ENCODE data around the gene ABCA8.
"Not testable (repeated sequence)": the region's sequence is repeated elsewhere in the genome, so short reads cannot be mapped to it uniquely, and the experiment has no call there.

ABCA8 gene, protein sequence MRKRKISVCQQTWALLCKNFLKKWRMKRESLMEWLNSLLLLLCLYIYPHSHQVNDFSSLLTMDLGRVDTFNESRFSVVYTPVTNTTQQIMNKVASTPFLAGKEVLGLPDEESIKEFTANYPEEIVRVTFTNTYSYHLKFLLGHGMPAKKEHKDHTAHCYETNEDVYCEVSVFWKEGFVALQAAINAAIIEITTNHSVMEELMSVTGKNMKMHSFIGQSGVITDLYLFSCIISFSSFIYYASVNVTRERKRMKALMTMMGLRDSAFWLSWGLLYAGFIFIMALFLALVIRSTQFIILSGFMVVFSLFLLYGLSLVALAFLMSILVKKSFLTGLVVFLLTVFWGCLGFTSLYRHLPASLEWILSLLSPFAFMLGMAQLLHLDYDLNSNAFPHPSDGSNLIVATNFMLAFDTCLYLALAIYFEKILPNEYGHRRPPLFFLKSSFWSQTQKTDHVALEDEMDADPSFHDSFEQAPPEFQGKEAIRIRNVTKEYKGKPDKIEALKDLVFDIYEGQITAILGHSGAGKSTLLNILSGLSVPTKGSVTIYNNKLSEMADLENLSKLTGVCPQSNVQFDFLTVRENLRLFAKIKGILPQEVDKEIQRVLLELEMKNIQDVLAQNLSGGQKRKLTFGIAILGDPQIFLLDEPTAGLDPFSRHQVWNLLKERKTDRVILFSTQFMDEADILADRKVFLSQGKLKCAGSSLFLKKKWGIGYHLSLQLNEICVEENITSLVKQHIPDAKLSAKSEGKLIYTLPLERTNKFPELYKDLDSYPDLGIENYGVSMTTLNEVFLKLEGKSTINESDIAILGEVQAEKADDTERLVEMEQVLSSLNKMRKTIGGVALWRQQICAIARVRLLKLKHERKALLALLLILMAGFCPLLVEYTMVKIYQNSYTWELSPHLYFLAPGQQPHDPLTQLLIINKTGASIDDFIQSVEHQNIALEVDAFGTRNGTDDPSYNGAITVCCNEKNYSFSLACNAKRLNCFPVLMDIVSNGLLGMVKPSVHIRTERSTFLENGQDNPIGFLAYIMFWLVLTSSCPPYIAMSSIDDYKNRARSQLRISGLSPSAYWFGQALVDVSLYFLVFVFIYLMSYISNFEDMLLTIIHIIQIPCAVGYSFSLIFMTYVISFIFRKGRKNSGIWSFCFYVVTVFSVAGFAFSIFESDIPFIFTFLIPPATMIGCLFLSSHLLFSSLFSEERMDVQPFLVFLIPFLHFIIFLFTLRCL (N-terminal part only)

DNA sequence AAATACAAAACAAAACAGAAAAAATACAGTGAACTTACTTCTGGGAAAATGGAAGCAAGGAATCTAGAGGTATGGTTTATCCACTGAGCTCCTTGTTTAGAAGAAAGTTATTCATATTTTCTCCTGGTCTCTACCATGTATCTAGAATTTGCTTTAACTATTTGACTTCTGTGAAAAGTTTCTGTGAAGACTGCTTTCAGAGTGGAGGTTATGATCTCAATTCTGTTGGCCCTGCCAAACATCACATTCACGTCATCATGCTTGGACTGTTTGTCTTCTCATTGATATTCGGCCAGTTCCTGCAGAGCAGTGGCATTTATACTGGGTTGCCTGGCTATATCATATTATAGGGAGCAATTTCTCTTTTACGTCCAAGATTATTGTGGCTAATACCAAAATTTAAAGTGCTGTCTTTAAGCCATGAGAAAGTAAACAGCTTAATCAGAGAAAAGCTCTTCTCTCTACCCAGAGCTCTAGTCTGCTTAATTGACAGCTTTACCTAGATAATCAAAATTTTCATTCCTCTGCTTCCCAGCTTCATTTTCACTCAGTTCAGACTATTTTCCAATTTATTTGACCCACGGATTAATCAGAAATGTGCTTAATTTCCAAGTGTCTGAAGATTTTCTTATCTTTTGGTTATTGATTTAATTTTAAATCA lies at the start of gene ABCA8:
TSS of gene ABCA8 (minus strand) at position 212 of the 661 bp plus-strand sequence. CDS start 13,358 bp downstream, outside the sequence.
- no peak for DNase-seq (ENCODE audit: extremely low read depth in 1 of 2, low read depth in 1 of 2)

DNA sequence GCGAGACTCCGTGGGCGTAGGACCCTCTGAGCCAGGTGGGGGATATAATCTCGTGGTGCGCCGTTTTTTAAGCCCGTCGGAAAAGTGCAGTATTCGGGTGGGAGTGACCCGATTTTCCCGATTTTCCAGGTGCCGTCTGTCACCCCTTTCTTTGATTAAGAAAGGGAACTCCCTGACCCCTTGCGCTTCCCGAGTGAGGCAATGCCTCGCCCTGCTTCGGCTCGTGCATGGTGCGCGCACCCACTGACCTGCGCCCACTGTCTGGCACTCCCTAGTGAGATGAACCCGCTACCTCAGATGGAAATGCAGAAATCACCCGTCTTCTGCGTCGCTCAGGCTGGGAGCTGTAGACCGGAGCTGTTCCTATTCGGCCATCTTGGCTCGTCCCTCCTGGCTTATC lies 49.6 kb upstream of the ABCA8 start:
- DNase-seq (ENCODE audit: extremely low read depth in 1 of 2, low read depth in 1 of 2): not testable (repeated sequence)

DNA sequence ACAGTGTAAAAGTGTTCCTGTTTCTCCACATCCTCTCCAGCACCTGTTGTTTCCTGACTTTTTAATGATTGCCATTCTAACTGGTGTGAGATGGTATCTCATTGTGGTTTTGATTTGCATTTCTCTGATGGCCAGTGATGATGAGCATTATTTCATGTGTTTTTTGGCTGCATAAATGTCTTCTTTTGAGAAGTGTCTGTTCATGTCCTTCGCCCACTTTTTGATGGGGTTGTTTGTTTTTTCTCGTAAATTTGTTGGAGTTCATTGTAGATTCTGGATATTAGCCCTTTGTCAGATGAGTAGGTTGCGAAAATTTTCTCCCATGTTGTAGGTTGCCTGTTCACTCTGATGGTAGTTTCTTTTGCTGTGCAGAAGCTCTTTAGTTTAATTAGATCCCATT lies 44.6 kb upstream of the ABCA8 start:
- not testable (repeated sequence) for DNase-seq (ENCODE audit: extremely low read depth in 1 of 2, low read depth in 1 of 2)

DNA sequence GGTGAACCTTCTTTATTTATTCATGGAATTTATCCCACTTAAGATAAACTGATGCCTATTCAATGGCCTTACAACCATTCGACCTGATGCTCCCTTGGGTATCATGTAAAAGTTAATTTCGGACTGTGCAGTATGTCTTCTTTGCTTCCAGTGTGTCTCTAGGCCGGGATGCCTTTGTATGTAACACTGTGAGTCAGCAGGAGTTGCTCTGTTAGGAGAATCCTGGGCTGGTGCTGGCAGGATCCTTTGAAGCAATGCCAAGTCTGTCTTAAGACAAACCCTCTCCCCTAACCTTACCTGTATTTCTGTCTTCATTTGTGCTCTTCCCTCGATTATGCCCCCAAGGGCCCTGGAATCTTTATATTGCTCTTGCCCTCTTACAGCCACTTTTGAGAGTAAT lies 37.9 kb upstream of the ABCA8 start:
- no peak for DNase-seq (ENCODE audit: extremely low read depth in 1 of 2, low read depth in 1 of 2)

DNA sequence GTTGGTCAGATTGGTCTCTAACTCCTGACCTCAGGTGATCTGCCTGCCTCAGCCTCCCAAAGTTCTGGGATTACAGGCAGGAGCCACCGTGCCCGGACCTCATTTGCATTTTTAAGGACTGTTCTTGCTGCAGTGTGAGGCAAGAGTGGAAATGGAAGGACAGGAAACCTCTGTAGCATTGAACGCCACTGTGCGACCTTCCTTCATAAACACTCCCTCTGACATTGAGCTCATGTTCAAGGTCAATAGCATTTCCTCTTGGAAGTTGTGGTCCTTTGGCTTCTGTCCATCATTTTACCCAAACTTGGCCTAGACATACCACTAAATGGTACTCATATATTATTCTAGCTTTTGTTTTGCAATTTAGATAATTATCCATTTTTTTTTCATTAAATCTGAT lies 32.8 kb upstream of the ABCA8 start:
- no peak for DNase-seq (ENCODE audit: extremely low read depth in 1 of 2, low read depth in 1 of 2)

DNA sequence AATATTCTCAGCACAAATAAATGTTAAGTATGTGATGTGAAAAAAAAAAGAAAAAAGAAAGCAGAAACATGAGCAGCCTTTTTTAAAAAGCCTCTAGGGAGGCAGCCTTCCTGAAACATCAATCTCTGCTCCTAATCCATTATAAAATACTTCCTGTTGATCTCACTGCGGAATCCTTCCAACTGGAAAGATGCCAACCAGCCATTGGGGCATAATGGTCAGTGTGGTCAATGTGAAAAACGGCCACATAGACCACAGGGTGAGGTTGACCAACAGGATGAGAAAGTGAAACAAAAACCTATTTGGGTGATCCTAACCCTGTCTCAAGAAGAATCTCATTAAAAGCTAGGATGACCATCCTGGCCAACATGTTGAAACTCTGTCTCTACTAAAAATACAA lies 26.1 kb upstream of the ABCA8 start:
- no peak for DNase-seq (ENCODE audit: extremely low read depth in 1 of 2, low read depth in 1 of 2)

DNA sequence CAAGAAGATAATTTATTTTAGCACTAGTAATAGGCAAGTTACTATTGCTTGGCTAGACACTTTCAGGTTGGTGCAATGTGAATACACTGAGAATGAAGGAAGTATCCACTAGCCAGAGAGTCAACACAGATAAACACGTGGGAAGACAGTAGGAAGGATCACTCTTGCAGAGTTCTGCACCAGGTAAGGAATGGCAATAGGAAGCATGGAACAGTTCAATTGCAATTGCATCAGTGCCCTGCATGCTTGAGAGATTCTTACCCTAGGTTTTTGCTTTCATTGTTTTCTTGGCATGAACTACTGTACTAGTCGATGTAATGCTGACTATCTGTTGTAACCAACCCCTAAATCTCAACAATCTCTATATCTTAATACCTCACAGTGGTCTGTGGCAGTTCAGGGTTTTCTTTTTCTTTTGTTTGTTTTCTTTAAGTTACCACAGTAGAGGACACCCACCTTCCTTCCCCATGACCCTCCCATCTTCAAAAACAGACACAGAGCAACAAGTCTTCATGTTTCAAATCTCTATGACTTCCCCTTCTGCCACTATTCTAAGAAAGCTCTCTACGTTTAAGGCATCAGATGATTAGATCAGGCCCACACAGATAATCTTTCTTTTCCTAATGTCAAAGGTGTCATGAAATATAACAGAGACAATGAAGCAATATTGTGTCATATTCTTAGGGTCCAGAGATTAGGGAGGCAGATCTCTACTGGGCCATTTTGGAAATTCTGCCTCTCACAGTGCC lies 18.1 kb upstream of the ABCA8 start:
- no peak for DNase-seq (ENCODE audit: extremely low read depth in 1 of 2, low read depth in 1 of 2)

DNA sequence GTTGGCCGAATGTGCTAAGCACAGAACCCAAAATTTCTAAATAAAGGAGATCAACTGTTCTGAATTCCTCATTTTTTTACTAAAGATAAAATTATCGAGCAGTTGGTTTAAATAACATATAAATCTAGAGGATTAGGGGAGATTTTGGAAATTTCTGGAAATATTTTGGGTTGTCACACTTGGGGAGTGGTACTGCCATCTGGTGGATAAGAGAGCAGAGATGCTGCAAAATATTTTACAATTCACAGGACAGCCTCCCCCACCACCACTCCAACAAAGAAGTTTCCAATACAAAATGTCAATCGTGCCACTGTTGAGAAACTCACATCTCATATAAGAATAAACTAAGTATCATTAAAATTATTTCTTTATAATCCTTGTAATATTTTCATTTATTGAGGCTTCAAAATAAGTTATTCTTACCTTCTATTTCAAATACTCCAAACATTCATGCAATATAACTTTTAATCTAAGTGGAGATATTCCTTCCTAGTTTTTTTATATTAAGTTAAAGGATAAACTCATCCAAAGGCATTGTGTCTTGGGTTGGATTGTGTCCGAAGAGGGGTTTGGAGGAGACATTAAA lies 17.0 kb upstream of the ABCA8 start:
- DNase-seq (ENCODE audit: extremely low read depth in 1 of 2, low read depth in 1 of 2): no peak

DNA sequence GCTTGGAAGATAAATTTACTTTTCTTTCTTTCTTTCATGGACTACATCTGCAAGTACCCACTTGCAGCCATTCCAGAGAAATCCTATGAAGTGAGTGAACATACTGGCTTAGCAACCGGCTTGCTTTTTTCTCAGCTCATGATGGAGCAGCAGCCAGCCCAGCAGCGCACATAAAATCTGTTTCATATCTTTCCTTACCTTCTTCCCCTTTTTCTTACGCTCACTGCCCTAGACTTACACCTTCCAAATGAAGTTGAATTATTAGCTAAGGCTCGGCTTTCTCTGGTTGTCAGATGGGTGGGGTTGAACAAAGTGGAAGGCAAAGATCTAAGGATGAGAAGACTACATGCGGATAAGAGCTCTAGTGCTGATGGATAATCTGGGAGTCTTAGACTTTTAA lies 13.9 kb upstream of the ABCA8 start:
- no peak for DNase-seq (ENCODE audit: extremely low read depth in 1 of 2, low read depth in 1 of 2)

DNA sequence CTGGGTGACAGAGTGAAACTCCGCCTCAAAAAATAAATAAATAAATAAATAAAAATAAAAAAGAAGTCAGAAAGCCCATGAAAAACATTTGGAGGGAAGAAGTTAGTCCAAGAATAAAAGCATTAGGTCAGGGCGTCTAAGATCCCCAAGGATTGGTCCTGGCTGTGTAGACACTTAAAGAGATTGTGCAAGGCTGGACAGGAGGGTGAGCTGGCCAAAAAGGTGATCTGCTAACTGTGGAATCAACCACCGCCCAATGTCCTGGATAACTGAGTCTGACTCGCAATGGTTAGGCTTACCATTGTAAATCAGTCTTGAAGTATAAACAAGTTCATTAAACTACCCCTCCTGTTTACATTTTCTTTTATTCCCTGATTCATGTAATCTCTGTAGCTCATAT lies 8.8 kb upstream of the ABCA8 start:
- DNase-seq (ENCODE audit: extremely low read depth in 1 of 2, low read depth in 1 of 2): no peak

DNA sequence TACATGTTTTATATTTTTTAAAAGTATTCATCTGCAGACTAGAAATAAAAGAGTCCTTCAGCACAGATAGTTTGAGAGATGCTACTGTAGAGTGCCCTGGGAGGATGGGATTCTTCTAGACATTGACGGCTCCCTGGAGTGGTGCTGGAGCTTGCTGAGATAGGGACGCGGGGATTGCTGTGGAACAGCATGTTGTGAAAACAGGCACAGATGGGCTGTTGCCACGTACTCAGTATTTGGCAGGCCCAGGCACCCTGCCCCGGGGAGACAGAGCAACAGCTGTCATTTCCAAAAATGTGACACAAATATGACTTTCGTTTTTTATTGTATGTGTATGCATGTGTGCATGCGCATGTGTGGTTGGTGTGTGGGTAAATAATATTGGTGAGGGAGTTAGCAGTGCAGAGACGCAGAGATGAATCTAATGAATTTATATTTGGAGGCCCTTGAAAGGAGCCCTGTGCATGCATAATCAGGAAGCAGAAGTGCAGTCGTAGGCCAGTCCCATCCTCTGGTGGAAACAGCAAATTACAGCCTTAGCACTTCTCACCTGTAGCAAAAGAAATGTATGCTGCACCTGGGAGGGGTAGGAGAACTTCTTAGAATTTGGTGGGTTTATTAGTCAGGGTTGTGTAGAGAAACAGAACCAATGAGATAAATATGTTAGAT lies 6.2 kb upstream of the ABCA8 start:
- no peak for DNase-seq (ENCODE audit: extremely low read depth in 1 of 2, low read depth in 1 of 2)

DNA sequence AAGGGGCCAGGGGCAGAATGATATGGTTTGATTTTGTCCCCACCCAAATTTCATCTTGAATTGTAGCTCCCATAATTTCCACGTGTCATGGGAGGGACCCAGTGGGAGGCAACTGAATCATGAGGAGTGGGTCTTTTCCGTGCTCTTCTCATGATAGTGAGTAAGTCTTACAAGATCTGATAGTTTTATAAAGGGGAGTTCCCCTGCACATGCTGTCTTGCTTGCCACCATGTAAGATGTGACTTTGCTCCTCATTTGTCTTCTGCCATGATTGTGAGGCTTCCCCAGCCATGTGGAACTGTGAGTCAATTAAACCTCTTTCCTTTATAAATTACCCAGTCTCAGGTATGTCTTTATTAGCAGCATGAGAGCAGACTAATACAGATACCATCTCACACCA lies 3.9 kb upstream of the ABCA8 start:
- not testable (repeated sequence) for DNase-seq (ENCODE audit: extremely low read depth in 1 of 2, low read depth in 1 of 2)

DNA sequence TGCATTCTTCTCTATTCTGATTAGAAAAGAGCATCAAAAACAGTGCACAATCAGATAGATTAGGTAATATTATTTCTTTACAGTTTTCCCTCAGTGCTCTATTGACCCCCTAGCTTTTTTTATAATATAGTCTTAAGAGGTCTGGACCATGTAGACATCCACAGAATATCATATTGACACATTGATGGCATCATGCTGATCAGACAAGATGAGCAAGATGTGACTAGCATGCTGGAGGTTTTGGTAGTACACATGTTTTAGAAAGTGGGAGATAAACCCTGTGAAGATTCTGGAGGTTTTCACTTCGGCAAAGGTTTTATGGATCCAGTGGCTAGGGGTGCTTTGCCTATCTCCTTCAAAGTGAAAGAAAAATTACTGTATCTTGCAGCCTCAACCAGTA lies 2.8 kb upstream of the ABCA8 start:
- DNase-seq (ENCODE audit: extremely low read depth in 1 of 2, low read depth in 1 of 2): no peak

DNA sequence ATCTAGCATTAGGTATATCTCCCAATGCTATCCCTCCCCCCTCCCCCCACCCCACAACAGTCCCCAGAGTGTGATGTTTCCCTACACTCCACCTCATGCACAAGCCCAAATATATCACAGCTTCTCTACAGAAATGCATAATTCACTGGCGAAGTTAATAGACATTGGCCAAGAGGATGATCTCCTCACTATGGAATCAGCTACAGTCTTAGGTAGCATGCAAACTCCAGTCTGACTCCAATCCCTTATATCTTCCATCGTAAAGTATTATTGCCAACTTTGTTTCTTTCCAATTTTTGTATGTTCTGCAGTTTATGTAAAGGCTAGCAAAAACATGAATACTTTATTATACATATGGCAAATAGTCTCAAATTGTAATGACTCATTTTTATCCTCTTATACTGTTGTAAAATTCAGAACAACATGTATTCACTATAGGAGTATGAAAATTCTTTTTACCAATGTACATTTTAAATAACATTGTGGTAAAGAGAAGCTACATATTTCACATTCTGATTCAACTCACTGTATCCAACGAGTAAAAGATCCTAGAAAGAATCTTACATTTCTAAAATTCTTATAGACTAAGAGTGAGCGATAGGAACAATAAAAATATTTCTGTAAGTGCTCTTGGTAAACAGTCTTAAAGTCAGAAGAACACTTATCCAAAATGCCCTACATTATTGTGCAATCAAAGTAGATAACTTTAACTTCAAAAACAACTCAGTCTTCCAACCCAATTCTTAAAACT lies 871 bp downstream of the ABCA8 start:
- DNase-seq (ENCODE audit: extremely low read depth in 1 of 2, low read depth in 1 of 2): no peak

DNA sequence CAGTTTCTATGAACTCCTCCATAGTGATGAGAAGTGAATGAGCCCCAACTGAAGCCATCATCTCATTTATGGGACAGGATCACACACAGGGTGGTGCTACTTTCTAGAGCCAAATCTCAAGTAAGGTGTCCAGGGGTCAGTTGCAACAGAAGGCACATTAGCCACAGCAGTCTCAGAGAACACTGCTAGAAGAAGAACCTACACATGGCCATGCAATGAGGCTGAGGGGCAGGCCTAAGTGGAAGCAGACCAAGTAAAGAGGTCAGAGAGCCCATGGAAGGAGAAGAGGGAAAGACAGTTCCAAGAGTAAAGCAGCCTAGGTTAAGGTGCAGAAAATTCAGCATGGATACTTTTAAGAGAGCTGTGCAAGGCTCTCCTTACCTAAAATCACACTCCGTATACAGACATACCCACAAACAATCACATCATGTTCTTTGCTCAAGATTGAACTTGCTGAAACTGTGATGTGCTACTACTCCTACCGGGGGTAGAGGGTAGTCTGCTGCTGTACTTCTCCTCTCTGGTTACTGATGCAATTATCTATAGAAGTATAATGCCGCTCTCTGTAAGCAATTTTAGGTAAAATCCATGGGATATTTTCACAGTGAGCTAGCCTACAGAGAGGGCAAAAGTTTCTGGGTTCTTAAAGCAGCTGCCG lies 1.7 kb downstream of the ABCA8 start:
- DNase-seq (ENCODE audit: extremely low read depth in 1 of 2, low read depth in 1 of 2): no peak

DNA sequence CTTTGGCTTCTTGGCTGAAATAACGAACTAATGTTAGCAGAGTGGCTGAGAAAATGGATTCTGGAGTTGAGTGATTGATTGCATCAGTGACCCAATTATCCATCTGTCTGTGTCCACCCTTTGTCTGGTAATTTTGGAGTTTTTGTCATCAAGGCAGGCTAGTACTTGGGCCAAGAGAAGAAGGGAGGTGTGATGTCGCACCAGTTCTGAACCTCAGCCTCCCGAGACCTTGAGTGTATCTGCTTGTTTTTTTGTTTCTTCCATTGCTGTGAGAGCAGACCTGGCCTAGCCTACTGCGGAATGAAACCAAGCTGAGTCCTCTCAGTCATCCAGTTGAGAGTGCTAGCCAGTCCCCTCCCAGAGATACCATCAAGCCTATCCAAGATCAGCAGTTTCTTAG lies 4.5 kb downstream of the ABCA8 start:
- no peak for DNase-seq (ENCODE audit: extremely low read depth in 1 of 2, low read depth in 1 of 2)

DNA sequence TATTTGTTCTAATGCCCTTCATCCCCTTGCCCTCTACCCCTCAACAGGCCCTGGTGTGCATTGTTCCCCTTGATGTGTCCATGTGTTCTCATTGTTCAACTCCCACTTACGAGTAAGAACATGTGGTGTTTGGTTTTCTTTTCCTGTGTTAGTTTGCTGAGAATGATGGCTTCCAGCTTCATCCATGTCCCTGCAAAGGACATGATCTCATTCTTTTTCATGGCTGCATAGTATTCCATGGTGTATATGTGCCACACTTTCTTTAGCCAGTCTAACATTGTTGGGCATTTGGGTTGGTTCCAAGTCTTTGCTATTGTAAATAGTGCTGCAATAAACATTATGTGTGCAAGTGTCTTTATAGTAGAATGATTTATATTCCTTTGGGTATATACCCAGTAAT lies 7.3 kb downstream of the ABCA8 start:
- DNase-seq (ENCODE audit: extremely low read depth in 1 of 2, low read depth in 1 of 2): not testable (repeated sequence)
